Measurements from ENCODE around the gene GLYAT.

GLYAT gene

GRCh38 chr11:58691675-58692074, 40.1 kb downstream of the GLYAT start (continued):
- TF ChIP-seq ZNF324 (tag by site-specific recombination; IDR thresholded peaks at IDR 0.05), result no peak
- TF ChIP-seq ZFHX2 (tag by site-specific recombination; conservative IDR thresholded peaks at IDR 0.05), result no peak
- TF ChIP-seq, protein P1, sequence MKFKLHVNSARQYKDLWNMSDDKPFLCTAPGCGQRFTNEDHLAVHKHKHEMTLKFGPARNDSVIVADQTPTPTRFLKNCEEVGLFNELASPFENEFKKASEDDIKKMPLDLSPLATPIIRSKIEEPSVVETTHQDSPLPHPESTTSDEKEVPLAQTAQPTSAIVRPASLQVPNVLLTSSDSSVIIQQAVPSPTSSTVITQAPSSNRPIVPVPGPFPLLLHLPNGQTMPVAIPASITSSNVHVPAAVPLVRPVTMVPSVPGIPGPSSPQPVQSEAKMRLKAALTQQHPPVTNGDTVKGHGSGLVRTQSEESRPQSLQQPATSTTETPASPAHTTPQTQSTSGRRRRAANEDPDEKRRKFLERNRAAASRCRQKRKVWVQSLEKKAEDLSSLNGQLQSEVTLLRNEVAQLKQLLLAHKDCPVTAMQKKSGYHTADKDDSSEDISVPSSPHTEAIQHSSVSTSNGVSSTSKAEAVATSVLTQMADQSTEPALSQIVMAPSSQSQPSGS (tag by site-specific recombination; IDR thresholded peaks at IDR 0.05; ENCODE audit: low read depth), result no peak
- no peak for TF ChIP-seq PRDM6 (tag by site-specific recombination; IDR thresholded peaks at IDR 0.05)
- TF ChIP-seq ZNF510 (tag by site-specific recombination; IDR thresholded peaks at IDR 0.05; ENCODE audit: insufficient replicate concordance), result no peak
- no peak for TF ChIP-seq HOXD13 (CRISPR knock-in tag; IDR thresholded peaks at IDR 0.05; ENCODE audit: borderline replicate concordance)

- Histone ChIP-seq H3K36me3 (ENCODE audit: control insufficient read depth in 2 of 2, insufficient read depth in 1 of 2, low read length in 2 of 2) (no peaks in the 10 kb centered on the region), H3K4me3 (ENCODE audit: low read depth, low read length) (no peak overlapping the region), H3K27ac (ENCODE audit: extremely low read depth, low read depth, low read length) (no peak overlapping the region), H3K4me1 (ENCODE audit: control insufficient read depth, insufficient read depth, low read length) (no peaks in the 10 kb centered on the region), H3K9me3 (ENCODE audit: control insufficient read depth, insufficient read depth, low read depth, low read length) (no peaks in the 10 kb centered on the region)
- no peak for TF ChIP-seq ZNF184 (tag by site-specific recombination; IDR thresholded peaks at IDR 0.05)
- TF ChIP-seq, protein P2, sequence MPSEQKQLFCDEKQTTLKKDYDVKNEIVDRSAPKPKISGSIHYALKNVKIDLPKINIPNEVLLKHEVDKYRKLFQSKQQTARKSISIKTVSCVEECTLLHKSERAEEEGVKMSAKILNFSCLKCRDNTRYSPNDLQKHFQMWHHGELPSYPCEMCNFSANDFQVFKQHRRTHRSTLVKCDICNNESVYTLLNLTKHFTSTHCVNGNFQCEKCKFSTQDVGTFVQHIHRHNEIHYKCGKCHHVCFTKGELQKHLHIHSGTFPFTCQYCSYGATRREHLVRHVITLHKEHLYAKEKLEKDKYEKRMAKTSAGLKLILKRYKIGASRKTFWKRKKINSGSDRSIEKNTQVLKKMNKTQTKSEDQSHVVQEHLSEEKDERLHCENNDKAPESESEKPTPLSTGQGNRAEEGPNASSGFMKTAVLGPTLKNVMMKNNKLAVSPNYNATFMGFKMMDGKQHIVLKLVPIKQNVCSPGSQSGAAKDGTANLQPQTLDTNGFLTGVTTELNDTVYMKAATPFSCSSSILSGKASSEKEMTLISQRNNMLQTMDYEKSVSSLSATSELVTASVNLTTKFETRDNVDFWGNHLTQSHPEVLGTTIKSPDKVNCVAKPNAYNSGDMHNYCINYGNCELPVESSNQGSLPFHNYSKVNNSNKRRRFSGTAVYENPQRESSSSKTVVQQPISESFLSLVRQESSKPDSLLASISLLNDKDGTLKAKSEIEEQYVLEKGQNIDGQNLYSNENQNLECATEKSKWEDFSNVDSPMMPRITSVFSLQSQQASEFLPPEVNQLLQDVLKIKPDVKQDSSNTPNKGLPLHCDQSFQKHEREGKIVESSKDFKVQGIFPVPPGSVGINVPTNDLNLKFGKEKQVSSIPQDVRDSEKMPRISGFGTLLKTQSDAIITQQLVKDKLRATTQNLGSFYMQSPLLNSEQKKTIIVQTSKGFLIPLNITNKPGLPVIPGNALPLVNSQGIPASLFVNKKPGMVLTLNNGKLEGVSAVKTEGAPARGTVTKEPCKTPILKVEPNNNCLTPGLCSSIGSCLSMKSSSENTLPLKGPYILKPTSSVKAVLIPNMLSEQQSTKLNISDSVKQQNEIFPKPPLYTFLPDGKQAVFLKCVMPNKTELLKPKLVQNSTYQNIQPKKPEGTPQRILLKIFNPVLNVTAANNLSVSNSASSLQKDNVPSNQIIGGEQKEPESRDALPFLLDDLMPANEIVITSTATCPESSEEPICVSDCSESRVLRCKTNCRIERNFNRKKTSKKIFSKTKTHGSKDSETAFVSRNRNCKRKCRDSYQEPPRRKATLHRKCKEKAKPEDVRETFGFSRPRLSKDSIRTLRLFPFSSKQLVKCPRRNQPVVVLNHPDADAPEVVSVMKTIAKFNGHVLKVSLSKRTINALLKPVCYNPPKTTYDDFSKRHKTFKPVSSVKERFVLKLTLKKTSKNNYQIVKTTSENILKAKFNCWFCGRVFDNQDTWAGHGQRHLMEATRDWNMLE (tag by site-specific recombination; conservative IDR thresholded peaks at IDR 0.05; ENCODE audit: low read depth), result no peak
- TF ChIP-seq ZNF23 (tag by site-specific recombination; IDR thresholded peaks at IDR 0.05; ENCODE audit: borderline replicate concordance), result no peak
- no peak for TF ChIP-seq GLIS2 (tag by site-specific recombination; IDR thresholded peaks at IDR 0.05)
- TF ChIP-seq AEBP2 (tag by site-specific recombination; IDR thresholded peaks at IDR 0.05; ENCODE audit: borderline replicate concordance), result no peak
- no peak for TF ChIP-seq ZIC2 (tag by site-specific recombination; IDR thresholded peaks at IDR 0.05)
- no peak for TF ChIP-seq ZNF529 (tag by site-specific recombination; IDR thresholded peaks at IDR 0.05; ENCODE audit: insufficient replicate concordance)
- TF ChIP-seq ZNF302 (tag by site-specific recombination; IDR thresholded peaks at IDR 0.05; ENCODE audit: low read depth), result no peak
- TF ChIP-seq ZNF350 (tag by site-specific recombination; IDR thresholded peaks at IDR 0.05), result no peak
- no peak for TF ChIP-seq HOXC10 (CRISPR knock-in tag; IDR thresholded peaks at IDR 0.05)
- no peak for TF ChIP-seq ZNF843 (tag by site-specific recombination; IDR thresholded peaks at IDR 0.05)
- TF ChIP-seq ZNF169 (tag by site-specific recombination; IDR thresholded peaks at IDR 0.05), result no peak
- ChIA-PET POLR2A (no interaction called here), CTCF (interaction anchor here (0.6 to 1.4 kb wide), 4 partner anchors 36 to 408 kb away, joined by 3 read pairs; no protein-coding TSS in a partner anchor)
Measured at GRCh38 chr11:58688789-58689503, 42.8 kb downstream of the GLYAT start.
